H1 (cell line): ENCODE data around the gene EPB41L2. TPM values are rescaled to one million over a fixed set of nuclear protein-coding genes. Genes with fewer than 3 reads are reported as not detected.

Experiments
- CTCF ChIA-PET: fragments of 300-600 bp; sonication (Branson Sonifier 250); formaldehyde crosslinking; loops from one replicate; lab custom pipeline; 2021; ENCODE audit not compliant: partially characterized antibody; lab: Charles Lee
- POLR2A ChIA-PET: fragments of 300-600 bp; sonication (Branson Sonifier 250); formaldehyde crosslinking; loops from one replicate; lab custom pipeline; 2021; ENCODE audit warnings: inconsistent platforms; ENCODE audit not compliant: partially characterized antibody; lab: Charles Lee
- DNase-seq, 2 experiments: peaks; one replicate each; pipeline versions ENCODE4 v3.0.0 to v3.0.0-alpha.2; 2010 to 2022; ENCODE audit warnings: low spot score in 2 of 2, low read depth in 1 of 2, mixed read lengths in 1 of 2
- FAIRE-seq: peaks from 2 replicates; lab custom pipeline; 2011; peaks lifted over from hg19 to GRCh38; lab: Jason Lieb, UNC
- H2AFZ ChIP-seq: 2 replicates; pipeline ENCODE4 v1.8.1; 2012; ENCODE audit warnings: low read length, inconsistent platforms
- H2AK5ac ChIP-seq: 2 replicates; pipeline ENCODE4 v1.6.1; 2013; ENCODE audit warnings: low read depth, low read length
- H2BK120ac ChIP-seq: replicated peaks from 2 replicates; pipeline ENCODE3; 2013; ENCODE audit warnings: low read depth, low read length, inconsistent platforms
- H2BK12ac ChIP-seq: 2 replicates; pipeline ENCODE4 v1.6.1; 2013; ENCODE audit warnings: low read depth, low read length
- H2BK15ac ChIP-seq: 2 replicates; pipeline ENCODE4 v1.6.1; 2013; ENCODE audit warnings: low read length
- H2BK20ac ChIP-seq: 2 replicates; pipeline ENCODE4 v1.6.1; 2013; ENCODE audit warnings: low read length
- H2BK5ac ChIP-seq: 2 replicates; pipeline ENCODE4 v1.6.1; 2013; ENCODE audit warnings: low read depth, low read length
- H3K14ac ChIP-seq: 2 replicates; pipeline ENCODE4 v1.6.1; 2013; ENCODE audit warnings: inconsistent platforms; ENCODE audit not compliant: insufficient read length
- H3K18ac ChIP-seq: 2 replicates; pipeline ENCODE4 v1.6.1; 2013; ENCODE audit warnings: low read length; ENCODE audit errors: extremely low read depth
- H3K23ac ChIP-seq: 2 replicates; pipeline ENCODE4 v1.6.1; 2013; ENCODE audit warnings: inconsistent platforms; ENCODE audit not compliant: insufficient read length
- H3K23me2 ChIP-seq: 2 replicates; pipeline ENCODE4 v1.6.1; 2013; ENCODE audit warnings: low read depth, low read length
- H3K27ac ChIP-seq: 2 replicates; pipeline ENCODE4 v1.6.1; 2011; ENCODE audit warnings: low read depth, low read length, inconsistent platforms
- H3K27me3 ChIP-seq, 4 experiments: replicated peaks in 1 of 4; 1 replicate in 1 of 4; 2 replicates in 3 of 4; pipeline versions ENCODE4 v1.6.1 to v1.8.1; 2011 to 2013; ENCODE audit warnings: low read length in 3 of 4, mild to moderate bottlenecking in 3 of 4, inconsistent platforms in 2 of 4, mixed read lengths in 2 of 4, moderate library complexity in 1 of 4; ENCODE audit not compliant: control insufficient read depth in 3 of 4, insufficient read depth in 3 of 4; ENCODE audit errors: extremely low read depth in 1 of 4
- H3K36me3 ChIP-seq, 4 experiments: 2 replicates each; pipeline versions ENCODE4 v1.6.1 to v1.8.1; 2011 to 2013; ENCODE audit warnings: mild to moderate bottlenecking in 4 of 4, low read length in 3 of 4, moderate library complexity in 2 of 4, control low read depth in 1 of 4, inconsistent platforms in 1 of 4; ENCODE audit not compliant: insufficient read depth in 4 of 4, control insufficient read depth in 2 of 4
- H3K4ac ChIP-seq: replicated peaks from 2 replicates; pipeline ENCODE3; 2013; ENCODE audit warnings: low read length, low read depth, mixed read lengths, inconsistent platforms; ENCODE audit not compliant: insufficient read length
- H3K4me1 ChIP-seq, 4 experiments: replicated peaks in 1 of 4; 1 replicate in 1 of 4; 2 replicates in 3 of 4; pipeline versions ENCODE4 v1.6.1 to v1.8.1; 2011 to 2013; ENCODE audit warnings: low read length in 3 of 4, inconsistent platforms in 2 of 4, mixed read lengths in 1 of 4; ENCODE audit not compliant: insufficient read depth in 4 of 4, control insufficient read depth in 3 of 4
- H3K4me2 ChIP-seq, 2 experiments: 2 replicates each; pipeline versions ENCODE4 v1.6.1 to v1.8.1; 2011 to 2013; ENCODE audit warnings: low read depth in 2 of 2, low read length in 2 of 2, control low read depth in 1 of 2, inconsistent platforms in 1 of 2, mild to moderate bottlenecking in 1 of 2; ENCODE audit not compliant: insufficient read depth in 1 of 2
- H3K4me3 ChIP-seq, 4 experiments: fragments of 200-600, 300-600 bp in 1 of 4; sonication (generic), shearing (Covaris generic), sonication (Bioruptor Twin) in 1 of 4; 2 replicates each; pipeline versions ENCODE4 v1.5.1 to v1.8.1; 2011 to 2016; ENCODE audit warnings: low read length in 4 of 4, low read depth in 3 of 4, control low read depth in 2 of 4, inconsistent platforms in 2 of 4, mild to moderate bottlenecking in 2 of 4, mixed read lengths in 1 of 4, moderate library complexity in 1 of 4; ENCODE audit not compliant: insufficient read depth in 2 of 4; ENCODE audit errors: extremely low read depth in 1 of 4
- H3K56ac ChIP-seq: replicated peaks from 2 replicates; pipeline ENCODE3; 2013; ENCODE audit warnings: low read depth, mild to moderate bottlenecking, mixed read lengths, low read length, inconsistent platforms; ENCODE audit not compliant: insufficient read length
- H3K79me1 ChIP-seq: 2 replicates; pipeline ENCODE4 v1.6.1; 2013; ENCODE audit warnings: low read depth, low read length, control low read depth
- H3K79me2 ChIP-seq, 2 experiments: 2 replicates each; pipeline versions ENCODE4 v1.6.1 to v1.8.1; 2012 to 2013; ENCODE audit warnings: low read length in 2 of 2, mild to moderate bottlenecking in 2 of 2, inconsistent platforms in 1 of 2; ENCODE audit not compliant: insufficient read depth in 2 of 2, control insufficient read depth in 1 of 2
- H3K9ac ChIP-seq, 4 experiments: replicated peaks in 1 of 4; 1 replicate in 1 of 4; 2 replicates in 3 of 4; pipeline versions ENCODE4 v1.6.1 to v1.8.1; 2011 to 2013; ENCODE audit warnings: low read depth in 3 of 4, low read length in 3 of 4, control low read depth in 2 of 4, mild to moderate bottlenecking in 2 of 4, moderate library complexity in 2 of 4, inconsistent platforms in 1 of 4; ENCODE audit errors: extremely low read depth in 1 of 4
- H3K9me3 ChIP-seq, 2 experiments: 2 replicates each; pipeline versions ENCODE4 v1.6.1 to v1.8.1; 2012 to 2013; ENCODE audit warnings: mild to moderate bottlenecking in 2 of 2, moderate library complexity in 2 of 2, control low read depth in 1 of 2, inconsistent platforms in 1 of 2, low read depth in 1 of 2, low read length in 1 of 2, mixed read lengths in 1 of 2; ENCODE audit not compliant: insufficient read depth in 2 of 2
- H4K20me1 ChIP-seq, 2 experiments: replicated peaks in 1 of 2; 2 replicates each; pipeline versions ENCODE3 to v1.8.1; 2011 to 2013; ENCODE audit warnings: inconsistent platforms in 2 of 2, low read length in 2 of 2, mild to moderate bottlenecking in 1 of 2; ENCODE audit not compliant: insufficient read depth in 2 of 2, control insufficient read depth in 1 of 2
- H4K5ac ChIP-seq: 2 replicates; pipeline ENCODE4 v1.6.1; 2013; ENCODE audit warnings: low read length, low read depth, mixed read lengths, inconsistent platforms; ENCODE audit not compliant: insufficient read length
- H4K8ac ChIP-seq: 2 replicates; pipeline ENCODE4 v1.8.0; 2013; ENCODE audit warnings: mild to moderate bottlenecking, moderate library complexity, low read length, inconsistent platforms; ENCODE audit not compliant: insufficient read depth; ENCODE audit errors: extremely low read depth
- H4K91ac ChIP-seq: replicated peaks from 2 replicates; pipeline ENCODE3; 2013; ENCODE audit warnings: low read length, mixed read lengths, inconsistent platforms; ENCODE audit not compliant: insufficient read length
- ATF3 ChIP-seq: IDR thresholded peaks from 2 replicates; pipeline ENCODE4 v1.6.1; 2011; ENCODE audit warnings: low read depth, mild to moderate bottlenecking, low read length; ENCODE audit not compliant: insufficient read depth
- BCL11A ChIP-seq, 2 experiments: IDR thresholded peaks; one replicate each; pipeline ENCODE4 v1.6.1; 2011; ENCODE audit warnings: low read depth in 2 of 2, low read length in 2 of 2, mild to moderate bottlenecking in 2 of 2
- CTBP2 ChIP-seq: IDR thresholded peaks from 2 replicates; pipeline ENCODE4 v1.7.0; 2011; ENCODE audit warnings: borderline replicate concordance, mild to moderate bottlenecking, moderate library complexity, mixed read lengths, low read length; ENCODE audit not compliant: insufficient read depth, insufficient read length
- EGR1 ChIP-seq: IDR thresholded peaks from 2 replicates; pipeline ENCODE4 v1.6.1; 2011; ENCODE audit warnings: low read depth, low read length, borderline replicate concordance
- EZH2 ChIP-seq: fragments of 200-600 bp; sonication (generic); IDR thresholded peaks from 2 replicates; pipeline ENCODE4 v1.7.1; 2012; ENCODE audit warnings: low read depth, mild to moderate bottlenecking, moderate library complexity, low read length, inconsistent platforms; ENCODE audit not compliant: severe bottlenecking
- MAX ChIP-seq: IDR thresholded peaks from 2 replicates; pipeline ENCODE4 v1.6.1; 2012; ENCODE audit warnings: inconsistent platforms
- POLR2AphosphoS5 ChIP-seq: IDR thresholded peaks from 2 replicates; pipeline ENCODE4 v1.6.1; 2011; ENCODE audit warnings: low read depth, low read length
- RBBP5 ChIP-seq: IDR thresholded peaks from 2 replicates; pipeline ENCODE4 v1.7.1; 2012; ENCODE audit warnings: low read depth, mild to moderate bottlenecking, inconsistent platforms, low read length, moderate library complexity, borderline replicate concordance
- WGBS, 2 experiments: shearing (Covaris generic) in 1 of 2; methylation state at CpG; one replicate each; pipeline versions ENCODE4 v1.1.6 to v1.1.7; 2013 to 2015; ENCODE audit warnings: low lambda C conversion rate in 2 of 2, mixed read lengths in 2 of 2, inconsistent platforms in 1 of 2, low coverage in 1 of 2, missing lambda C conversion rate in 1 of 2; ENCODE audit not compliant: insufficient replicate concordance in 2 of 2, insufficient coverage in 1 of 2, insufficient read length in 1 of 2; ENCODE audit errors: extremely low coverage in 1 of 2, missing lambda C conversion rate in 1 of 2; 5-methylcytosine and 5-hydroxymethylcytosine counted together
- polyA plus RNA-seq, 7 experiments: library from polyadenylated mRNA; depleted of rRNA in 3 of 7; stranded (reverse) in 5 of 7; unstranded in 2 of 7; fragments of >200 nt in 5 of 7; fragments of 200-250 nt in 2 of 7; gene quantifications; 1 replicate in 5 of 7; 2 replicates in 1 of 7; 4 replicates in 1 of 7; pipeline versions ENCODE4 v1.2.1 to v1.2.3, GENCODE V29; 2011 to 2013; ENCODE audit warnings: missing spikeins in 2 of 7, mixed read lengths in 2 of 7
- total RNA-seq: library from RNA; stranded (reverse); fragmentation: NEBNext Ultra II Directional; extraction: Animal tissue kit (Norgen Biotek cat#: 25700); gene quantifications from 2 replicates; pipeline ENCODE4 v1.2.1, GENCODE V29; 2021

The EPB41L2 gene
- total and polyA plus RNA-seq, 2 of the 8 experiments (the other 6 are each of a cell fraction or from before 2014, with no cell fraction given): 22.5 to 123 TPM

GRCh38 chr6:130846501-130846900 lies 216.5 kb downstream of the EPB41L2 start:
- no peak overlapping the region for H2BK20ac ChIP-seq
- no peak overlapping the region for H2BK15ac ChIP-seq
- no peaks in the 10 kb centered on the region for H3K27me3 ChIP-seq
- FAIRE-seq (no peak), DNase-seq (no peak)
- H3K14ac ChIP-seq: no peak overlapping the region
- H2BK120ac ChIP-seq: no peak overlapping the region
- H3K9me3 ChIP-seq: no peaks in the 10 kb centered on the region
- no peak overlapping the region for H4K91ac ChIP-seq
- H3K9ac ChIP-seq: no peak overlapping the region
- H3K79me1 ChIP-seq: no peaks in the 10 kb centered on the region
- no peak overlapping the region for H3K56ac ChIP-seq
- no peaks in the 10 kb centered on the region; the same call in 1 of the 2 replicates for H3K23me2 ChIP-seq
- no peaks in the 10 kb centered on the region for H3K79me2 ChIP-seq
- no peak overlapping the region for H3K4ac ChIP-seq
- no peak overlapping the region for H3K18ac ChIP-seq
- H2BK5ac ChIP-seq: no peak overlapping the region
- no peak overlapping the region for H3K23ac ChIP-seq
- CTCF ChIA-PET: interaction anchor here (1.0 to 4.3 kb wide), 5 partner anchors 16 to 706 kb away, joined by 3 to 20 read pairs (median 4); no protein-coding TSS in a partner anchor
- no peak overlapping the region for H4K8ac ChIP-seq
- TF ChIP-seq EGR1: no peak
- TF ChIP-seq CTBP2: no peak
- no peak for TF ChIP-seq BCL11A (IDR thresholded peaks at IDR 0.05; ENCODE audit: low read depth in 2 of 2, low read length in 2 of 2)
- TF ChIP-seq ATF3: no peak
- TF ChIP-seq POLR2AphosphoS5: no peak
- TF ChIP-seq MAX: no peak
- no peak for TF ChIP-seq RBBP5
- TF ChIP-seq EZH2: no peak
- H3K36me3 ChIP-seq: no peaks in the 10 kb centered on the region; a peak in 2 of 8 replicates
- no peak overlapping the region for H2AFZ ChIP-seq
- 88% methylated on average over 1 of the region's 1 CpG; no CpG with 5 or more reads in 1 of the 2 experiments for WGBS, 2 experiments
- H2AK5ac ChIP-seq: no peak overlapping the region
- H3K4me1 ChIP-seq: peaks cover 0 to 5% (median 1%) of the 10 kb centered on the region in 4 experiments; a peak in 5 of 7 replicates
- no peak overlapping the region for H4K5ac ChIP-seq
- no peak overlapping the region for H3K4me2 ChIP-seq
- POLR2A ChIA-PET: no interaction called here
- H3K4me3 ChIP-seq: no peak overlapping the region
- no peaks in the 10 kb centered on the region for H4K20me1 ChIP-seq
- H3K27ac ChIP-seq: no peak overlapping the region
- no peak overlapping the region for H2BK12ac ChIP-seq
